PFSK-1 (cell line): ENCODE data around the gene INSC.

Experiments used
- FOXP2 ChIP-seq: optimal IDR thresholded peaks from 2 replicates; pipeline ENCODE3; 2011; ENCODE audit warnings: borderline replicate concordance, control low read depth, inconsistent platforms; ENCODE audit not compliant: insufficient read depth; ENCODE audit errors: extremely low read length, extremely low read depth
- POLR2AphosphoS5 ChIP-seq: IDR thresholded peaks from 2 replicates; pipeline ENCODE4 v1.6.1; 2012; ENCODE audit warnings: low read depth, mild to moderate bottlenecking, control low read depth, low read length, moderate library complexity
- REST ChIP-seq, 2 experiments: IDR thresholded peaks; 2 replicates each; pipeline versions ENCODE4 v1.6.1 to v1.8.0; 2011 to 2012; ENCODE audit warnings: low read depth in 2 of 2, low read length in 2 of 2, control low read depth in 1 of 2, inconsistent platforms in 1 of 2, mild to moderate bottlenecking in 1 of 2, moderate library complexity in 1 of 2; ENCODE audit not compliant: insufficient read depth in 1 of 2
- SIN3A ChIP-seq: IDR thresholded peaks from 2 replicates; pipeline ENCODE4 v1.6.1; 2012; ENCODE audit warnings: mild to moderate bottlenecking, low read length, moderate library complexity, borderline replicate concordance; ENCODE audit not compliant: insufficient read depth
- TAF1 ChIP-seq: IDR thresholded peaks from 2 replicates; pipeline ENCODE4 v1.6.1; 2012; ENCODE audit warnings: low read length, control low read depth, borderline replicate concordance; ENCODE audit not compliant: insufficient read depth

INSC gene

GRCh38 chr11:15104166-15104565 lies 10.6 kb upstream of the INSC start:
- TF ChIP-seq FOXP2 (no peak), TAF1 (no peak), POLR2AphosphoS5 (no peak), SIN3A (no peak), REST (IDR thresholded peaks at IDR 0.05; ENCODE audit: insufficient read depth in 1 of 2, low read depth in 2 of 2, low read length in 2 of 2) (no peak)

- TF ChIP-seq POLR2AphosphoS5 (no peak), TAF1 (no peak), REST (IDR thresholded peaks at IDR 0.05; ENCODE audit: insufficient read depth in 1 of 2, low read depth in 2 of 2, low read length in 2 of 2) (no peak), FOXP2 (no peak), SIN3A (no peak)
These were observed 8.3 kb upstream of the INSC start for GRCh38 chr11:15106201-15106965.

GRCh38 chr11:15107730-15108515 lies 6.8 kb upstream of the INSC start:
- TF ChIP-seq POLR2AphosphoS5 (no peak), REST (IDR thresholded peaks at IDR 0.05; ENCODE audit: insufficient read depth in 1 of 2, low read depth in 2 of 2, low read length in 2 of 2) (no peak), SIN3A (no peak), FOXP2 (no peak), TAF1 (no peak)

GRCh38 chr11:15108592-15109130 lies 6.1 kb upstream of the INSC start:
- no peak for TF ChIP-seq REST (IDR thresholded peaks at IDR 0.05; ENCODE audit: insufficient read depth in 1 of 2, low read depth in 2 of 2, low read length in 2 of 2)
- no peak for TF ChIP-seq SIN3A
- no peak for TF ChIP-seq POLR2AphosphoS5
- TF ChIP-seq FOXP2 = no peak
- no peak for TF ChIP-seq TAF1
